NOMO-1 treated with DMSO at 0.1 percent for 48 hours (cell line): ENCODE results near the gene CD248.
"Not testable (repeated sequence)": the region's sequence is repeated elsewhere in the genome, so short reads cannot be mapped to it uniquely, and the experiment has no call there.

Source experiments
- DNase-seq: peaks from one replicate; lab custom pipeline; 2025; ENCODE audit not compliant: unreplicated experiment; lab: John Stamatoyannopoulos, UW

The CD248 gene

GRCh38 chr11:66329165-66329673 lies 12.4 kb upstream of the CD248 start:
- no peak for DNase-seq

- peak; percentile 65 for DNase-seq
Measured at GRCh38 chr11:66328302-66329144, 11.7 kb upstream of the CD248 start.

GRCh38 chr11:66328031-66328301 lies 11.1 kb upstream of the CD248 start:
- no peak for DNase-seq

- DNase-seq = no peak
Measured at GRCh38 chr11:66327171-66328030, 10.6 kb upstream of the CD248 start.

GRCh38 chr11:66326261-66327111 lies 9.6 kb upstream of the CD248 start:
- no peak for DNase-seq

- no peak for DNase-seq
Measured at GRCh38 chr11:66325263-66325671, 8.4 kb upstream of the CD248 start.

GRCh38 chr11:66324664-66325063 lies 7.8 kb upstream of the CD248 start:
- DNase-seq = no peak

- no peak for DNase-seq
Measured at GRCh38 chr11:66323684-66324083, 6.8 kb upstream of the CD248 start.

GRCh38 chr11:66322732-66323427 lies 6.0 kb upstream of the CD248 start:
- DNase-seq = no peak

- no peak for DNase-seq
Measured at GRCh38 chr11:66321606-66322005, 4.8 kb upstream of the CD248 start.

- DNase-seq = not testable (repeated sequence)
Measured at GRCh38 chr11:66320748-66321147, 3.9 kb upstream of the CD248 start.

GRCh38 chr11:66320289-66320688 lies 3.4 kb upstream of the CD248 start:
- not testable (repeated sequence) for DNase-seq

- no peak for DNase-seq
Measured at GRCh38 chr11:66318600-66318970, 1.7 kb upstream of the CD248 start.

- DNase-seq = peak; percentile 94
Measured at GRCh38 chr11:66317723-66318599, 1.1 kb upstream of the CD248 start.

- DNase-seq = no peak
Measured at GRCh38 chr11:66317322-66317722, 478 bp upstream of the CD248 start.

- DNase-seq = no peak
Measured at GRCh38 chr11:66315921-66316811, 678 bp downstream of the CD248 start.

- DNase-seq = no peak
Measured at GRCh38 chr11:66315498-66315885, 1.4 kb downstream of the CD248 start.
